HepG2 (cell line): ENCODE data around the gene SLC2A5. TPM values are rescaled to one million over a fixed set of nuclear protein-coding genes. Genes with fewer than 3 reads are reported as not detected.

Source experiments
- CHCHD3 ChIP-seq: sonication (generic); formaldehyde crosslinking; IDR thresholded peaks from 2 replicates; pipeline ENCODE4 v1.8.0; 2022; ENCODE audit warnings: mild to moderate bottlenecking, missing genetic modification reagents, moderate library complexity
- DNMT3B ChIP-seq: conservative IDR thresholded peaks from 2 replicates; pipeline ENCODE4 v1.6.1; 2016; ENCODE audit warnings: missing biosample characterization, control low read depth
- EHMT2 ChIP-seq: fragments of 200-600 bp; sonication (generic); IDR thresholded peaks from 2 replicates; pipeline ENCODE4 v1.7.0; 2017; ENCODE audit warnings: antibody characterized with exemption, low read depth, low read length, borderline replicate concordance
- ETV6 ChIP-seq: sonication (generic); formaldehyde crosslinking; conservative IDR thresholded peaks from 2 replicates; pipeline ENCODE4 v1.4.0; 2020; ENCODE audit warnings: missing genetic modification reagents
- GTF2F1 ChIP-seq: fragments of 150-350 bp; IDR thresholded peaks from 2 replicates; pipeline ENCODE4 v1.6.1; 2014; ENCODE audit warnings: low read length
- HCFC1 ChIP-seq: fragments of 150-350 bp; IDR thresholded peaks from 2 replicates; pipeline ENCODE4 v1.6.1; 2014; ENCODE audit warnings: low read depth, low read length
- HHEX ChIP-seq: IDR thresholded peaks from 2 replicates; pipeline ENCODE4 v1.6.1; 2016; ENCODE audit warnings: control low read depth
- IKZF1 ChIP-seq: fragments of 450-650 bp; IDR thresholded peaks from 2 replicates; pipeline ENCODE4 v1.7.1; 2016
- KDM3A ChIP-seq: IDR thresholded peaks from 2 replicates; pipeline ENCODE4 v1.6.1; 2018; ENCODE audit warnings: low read depth, missing compliant biosample characterization
- MBNL3 ChIP-seq: fragments of 250-450 bp; sonication (Bioruptor Pico); conservative IDR thresholded peaks from 2 replicates; pipeline ENCODE4 v1.8.0; 2022; ENCODE audit warnings: mild to moderate bottlenecking, inconsistent platforms
- MZF1 ChIP-seq: sonication (generic); formaldehyde crosslinking; IDR thresholded peaks from 2 replicates; pipeline ENCODE4 v1.8.1; 2023; ENCODE audit warnings: mild to moderate bottlenecking, missing genetic modification reagents, borderline replicate concordance
- NCOR1 ChIP-seq: fragments of 200-600 bp; sonication (generic); IDR thresholded peaks from 2 replicates; pipeline ENCODE4 v1.7.0; 2017; ENCODE audit warnings: antibody characterized with exemption, low read length, borderline replicate concordance
- NFYC ChIP-seq: IDR thresholded peaks from 2 replicates; pipeline ENCODE4 v1.6.1; 2016; ENCODE audit warnings: missing genetic modification reagents, missing compliant biosample characterization
- RAD51 ChIP-seq: fragments of 450-650 bp; IDR thresholded peaks from 2 replicates; pipeline ENCODE4 v1.6.1; 2016; ENCODE audit warnings: borderline replicate concordance
- SALL1 ChIP-seq: sonication (generic); formaldehyde crosslinking; IDR thresholded peaks from 2 replicates; pipeline ENCODE4 v1.8.0; 2022; ENCODE audit warnings: mild to moderate bottlenecking, missing genetic modification reagents
- SIN3A ChIP-seq: IDR thresholded peaks from 2 replicates; pipeline ENCODE4 v1.6.1; 2011; ENCODE audit warnings: low read depth, mild to moderate bottlenecking, control low read depth, low read length, borderline replicate concordance
- SP2 ChIP-seq: sonication (generic); formaldehyde crosslinking; IDR thresholded peaks from 2 replicates; pipeline ENCODE4 v1.5.1; 2020; ENCODE audit warnings: mild to moderate bottlenecking, missing genetic modification reagents
- TMF1 ChIP-seq: sonication (generic); formaldehyde crosslinking; IDR thresholded peaks from 2 replicates; pipeline ENCODE4 v1.8.1; 2022; ENCODE audit warnings: low read depth, missing genetic modification reagents
- ZBTB38 ChIP-seq: sonication (generic); formaldehyde crosslinking; IDR thresholded peaks from 2 replicates; pipeline ENCODE4 v1.5.1; 2020; ENCODE audit warnings: mild to moderate bottlenecking, missing genetic modification reagents
- ZFP82 ChIP-seq: sonication (generic); formaldehyde crosslinking; IDR thresholded peaks from 2 replicates; pipeline ENCODE4 v1.5.1; 2020; ENCODE audit warnings: mild to moderate bottlenecking, missing genetic modification reagents, borderline replicate concordance
- ZFP91 ChIP-seq: sonication (generic); formaldehyde crosslinking; IDR thresholded peaks from 2 replicates; pipeline ENCODE4 v1.9.0; 2022; ENCODE audit warnings: missing genetic modification reagents, mild to moderate bottlenecking, borderline replicate concordance
- ZNF224 ChIP-seq: sonication (generic); formaldehyde crosslinking; IDR thresholded peaks from 2 replicates; pipeline ENCODE4 v1.5.0; 2020; ENCODE audit warnings: mild to moderate bottlenecking, missing genetic modification reagents
- ZNF256 ChIP-seq: sonication (generic); formaldehyde crosslinking; conservative IDR thresholded peaks from 2 replicates; pipeline ENCODE4 v1.4.0; 2020; ENCODE audit warnings: missing genetic modification reagents
- ZNF292 ChIP-seq: sonication (generic); formaldehyde crosslinking; IDR thresholded peaks from 2 replicates; pipeline ENCODE4 v1.8.1; 2022; ENCODE audit warnings: mild to moderate bottlenecking, low read depth, missing genetic modification reagents, borderline replicate concordance
- ZNF33B ChIP-seq: sonication (generic); formaldehyde crosslinking; IDR thresholded peaks from 2 replicates; pipeline ENCODE4 v1.5.1; 2020; ENCODE audit warnings: mild to moderate bottlenecking, missing genetic modification reagents
- polyA plus RNA-seq, 8 experiments: library from polyadenylated mRNA; depleted of rRNA in 3 of 8; stranded (reverse) in 7 of 8; unstranded in 1 of 8; fragments of >200 nt; fragmentation: Illumina TruSeq in 4 of 8; extraction: Trizol in 4 of 8; gene quantifications; 2 replicates each; pipeline versions ENCODE4 v1.2.1 to v1.2.3, GENCODE V29; 2011 to 2016; ENCODE audit warnings: low read depth in 4 of 8, missing spikeins in 1 of 8, mixed read lengths in 1 of 8; ENCODE audit not compliant: insufficient read depth in 1 of 8
- total RNA-seq, 5 experiments: library from RNA; depleted of rRNA; stranded (reverse); fragments of >200 nt; fragmentation: Illumina TruSeq; extraction: Trizol; gene quantifications; 2 replicates each; pipeline ENCODE4 v1.2.3, GENCODE V29; 2016; ENCODE audit warnings: low read depth in 1 of 5
- TF ChIP-seq, protein P1 (sequence below): sonication (generic); formaldehyde crosslinking; IDR thresholded peaks from 2 replicates; pipeline ENCODE4 v1.4.0; 2020; ENCODE audit warnings: missing genetic modification reagents, borderline replicate concordance
- TF ChIP-seq, protein P2 (sequence below): sonication (generic); formaldehyde crosslinking; IDR thresholded peaks from 2 replicates; pipeline ENCODE4 v1.9.0; 2021; ENCODE audit warnings: missing genetic modification reagents, mild to moderate bottlenecking, borderline replicate concordance

SLC2A5 gene
- total and polyA plus RNA-seq, 2 of the 13 experiments (the other 11 are each of a cell fraction or from before 2014, with no cell fraction given): 0.04 to 0.54 TPM

DNA sequence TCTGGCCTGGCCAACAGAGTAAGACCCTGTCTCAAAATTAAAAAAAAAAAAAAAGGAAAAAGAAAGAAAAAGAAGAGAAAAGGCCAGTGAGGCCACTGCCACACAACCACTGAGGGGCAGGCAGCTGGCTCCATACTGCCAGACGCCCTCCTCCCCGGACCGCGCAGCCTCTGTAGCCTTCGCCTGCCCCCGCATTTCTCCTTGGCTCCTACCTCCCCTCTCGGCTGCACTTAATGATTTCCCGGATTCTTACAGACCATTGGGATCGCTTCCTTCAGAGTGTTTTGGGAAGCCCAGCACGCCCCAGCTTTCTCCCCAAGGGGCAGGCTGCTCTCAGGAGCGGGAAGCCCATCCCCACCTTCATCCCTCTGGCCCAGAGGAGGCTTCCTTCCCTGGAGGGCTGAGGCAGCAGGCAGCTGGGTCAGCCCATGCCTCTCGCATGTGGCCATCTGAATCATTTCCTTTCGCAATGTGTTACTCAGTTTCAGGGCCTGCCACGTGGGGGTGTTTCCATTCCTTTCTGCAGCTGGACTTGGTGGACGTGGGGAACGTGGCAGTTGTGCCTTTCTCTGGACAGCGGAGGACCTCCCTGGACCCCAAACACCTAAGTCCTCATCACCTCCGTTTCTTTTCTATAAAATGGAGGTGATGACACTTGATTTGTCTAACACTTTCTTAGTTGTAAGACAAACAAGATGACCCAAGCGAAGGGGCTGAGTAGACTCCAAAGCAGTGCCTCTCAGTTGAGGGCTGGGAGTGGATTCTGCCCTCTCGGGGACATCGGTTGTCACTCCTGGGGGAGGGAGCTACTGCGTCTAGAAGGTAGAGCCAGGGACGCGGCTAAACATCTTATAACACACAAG, 2.3 kb downstream of the SLC2A5 start (continued):
- TF ChIP-seq, protein P1, sequence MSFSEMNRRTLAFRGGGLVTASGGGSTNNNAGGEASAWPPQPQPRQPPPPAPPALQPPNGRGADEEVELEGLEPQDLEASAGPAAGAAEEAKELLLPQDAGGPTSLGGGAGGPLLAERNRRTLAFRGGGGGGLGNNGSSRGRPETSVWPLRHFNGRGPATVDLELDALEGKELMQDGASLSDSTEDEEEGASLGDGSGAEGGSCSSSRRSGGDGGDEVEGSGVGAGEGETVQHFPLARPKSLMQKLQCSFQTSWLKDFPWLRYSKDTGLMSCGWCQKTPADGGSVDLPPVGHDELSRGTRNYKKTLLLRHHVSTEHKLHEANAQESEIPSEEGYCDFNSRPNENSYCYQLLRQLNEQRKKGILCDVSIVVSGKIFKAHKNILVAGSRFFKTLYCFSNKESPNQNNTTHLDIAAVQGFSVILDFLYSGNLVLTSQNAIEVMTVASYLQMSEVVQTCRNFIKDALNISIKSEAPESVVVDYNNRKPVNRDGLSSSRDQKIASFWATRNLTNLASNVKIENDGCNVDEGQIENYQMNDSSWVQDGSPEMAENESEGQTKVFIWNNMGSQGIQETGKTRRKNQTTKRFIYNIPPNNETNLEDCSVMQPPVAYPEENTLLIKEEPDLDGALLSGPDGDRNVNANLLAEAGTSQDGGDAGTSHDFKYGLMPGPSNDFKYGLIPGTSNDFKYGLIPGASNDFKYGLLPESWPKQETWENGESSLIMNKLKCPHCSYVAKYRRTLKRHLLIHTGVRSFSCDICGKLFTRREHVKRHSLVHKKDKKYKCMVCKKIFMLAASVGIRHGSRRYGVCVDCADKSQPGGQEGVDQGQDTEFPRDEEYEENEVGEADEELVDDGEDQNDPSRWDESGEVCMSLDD (CRISPR knock-in tag): no peak
- TF ChIP-seq ZFP91 (CRISPR knock-in tag) (peak; percentile 35; the same call in 1 of the 2 replicates), ZNF224 (CRISPR knock-in tag) (no peak), MZF1 (CRISPR knock-in tag) (no peak), ZBTB38 (CRISPR knock-in tag) (peak; percentile 77), GTF2F1 (no peak), NCOR1 (no peak), ZNF292 (CRISPR knock-in tag) (no peak), ZNF33B (CRISPR knock-in tag) (no peak), IKZF1 (no peak), SIN3A (no peak), RAD51 (no peak), EHMT2 (no peak), DNMT3B (CRISPR knock-in tag) (no peak), KDM3A (CRISPR knock-in tag) (no peak), HCFC1 (no peak), SALL1 (CRISPR knock-in tag) (peak; percentile 82), ZFP82 (CRISPR knock-in tag) (no peak), NFYC (CRISPR knock-in tag) (no peak), TMF1 (no peak), SP2 (CRISPR knock-in tag) (no peak), ZNF256 (CRISPR knock-in tag) (no peak), ETV6 (CRISPR knock-in tag) (no peak), MBNL3 (CRISPR knock-in tag) (no peak), CHCHD3 (CRISPR knock-in tag) (no peak), HHEX (CRISPR knock-in tag) (no peak)
- TF ChIP-seq, protein P2, sequence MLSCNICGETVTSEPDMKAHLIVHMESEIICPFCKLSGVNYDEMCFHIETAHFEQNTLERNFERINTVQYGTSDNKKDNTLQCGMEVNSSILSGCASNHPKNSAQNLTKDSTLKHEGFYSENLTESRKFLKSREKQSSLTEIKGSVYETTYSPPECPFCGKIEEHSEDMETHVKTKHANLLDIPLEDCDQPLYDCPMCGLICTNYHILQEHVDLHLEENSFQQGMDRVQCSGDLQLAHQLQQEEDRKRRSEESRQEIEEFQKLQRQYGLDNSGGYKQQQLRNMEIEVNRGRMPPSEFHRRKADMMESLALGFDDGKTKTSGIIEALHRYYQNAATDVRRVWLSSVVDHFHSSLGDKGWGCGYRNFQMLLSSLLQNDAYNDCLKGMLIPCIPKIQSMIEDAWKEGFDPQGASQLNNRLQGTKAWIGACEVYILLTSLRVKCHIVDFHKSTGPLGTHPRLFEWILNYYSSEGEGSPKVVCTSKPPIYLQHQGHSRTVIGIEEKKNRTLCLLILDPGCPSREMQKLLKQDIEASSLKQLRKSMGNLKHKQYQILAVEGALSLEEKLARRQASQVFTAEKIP (CRISPR knock-in tag): no peak
